ENCODE measurements around the gene LY86.

LY86 gene

GRCh38 chr6:6660339-6661045, 72.0 kb downstream of the LY86 start:
- no peak overlapping the region for H3K4me3 ChIP-seq (ENCODE audit: severe bottlenecking)
- H3K27me3 ChIP-seq (ENCODE audit: insufficient read depth, poor library complexity, severe bottlenecking) = no peaks in the 10 kb centered on the region
- DNase-seq (ENCODE audit: low spot score) (no peak), ATAC-seq (ENCODE audit: low read depth) (no peak)
- no peak overlapping the region for H3K27ac ChIP-seq (ENCODE audit: poor library complexity, severe bottlenecking)
- no peaks in the 10 kb centered on the region for H3K9me3 ChIP-seq (ENCODE audit: severe bottlenecking)
- no peak for TF ChIP-seq CTCF (IDR thresholded peaks at IDR 0.05; ENCODE audit: poor library complexity, severe bottlenecking)
- no peaks in the 10 kb centered on the region for H3K4me1 ChIP-seq (ENCODE audit: insufficient read depth, poor library complexity, severe bottlenecking)
- H3K36me3 ChIP-seq (ENCODE audit: low read depth) = no peaks in the 10 kb centered on the region

GRCh38 chr6:6661191-6661590, 72.7 kb downstream of the LY86 start:
- no peak for TF ChIP-seq CTCF (IDR thresholded peaks at IDR 0.05; ENCODE audit: poor library complexity, severe bottlenecking)
- Histone ChIP-seq H3K9me3 (ENCODE audit: severe bottlenecking) (no peaks in the 10 kb centered on the region), H3K36me3 (ENCODE audit: low read depth) (no peaks in the 10 kb centered on the region), H3K27me3 (ENCODE audit: insufficient read depth, poor library complexity, severe bottlenecking) (no peaks in the 10 kb centered on the region), H3K27ac (ENCODE audit: poor library complexity, severe bottlenecking) (no peak overlapping the region), H3K4me1 (ENCODE audit: insufficient read depth, poor library complexity, severe bottlenecking) (no peaks in the 10 kb centered on the region), H3K4me3 (ENCODE audit: severe bottlenecking) (no peak overlapping the region)
- DNase-seq (ENCODE audit: low spot score) (no peak), ATAC-seq (ENCODE audit: low read depth) (no peak)

- H3K27ac ChIP-seq (ENCODE audit: poor library complexity, severe bottlenecking) = no peak overlapping the region
- H3K36me3 ChIP-seq (ENCODE audit: low read depth) = no peaks in the 10 kb centered on the region
- H3K27me3 ChIP-seq (ENCODE audit: insufficient read depth, poor library complexity, severe bottlenecking) = no peaks in the 10 kb centered on the region
- no peak for TF ChIP-seq CTCF (IDR thresholded peaks at IDR 0.05; ENCODE audit: poor library complexity, severe bottlenecking)
- ATAC-seq (ENCODE audit: low read depth) (no peak), DNase-seq (ENCODE audit: low spot score) (no peak)
- no peak overlapping the region for H3K4me3 ChIP-seq (ENCODE audit: severe bottlenecking)
- H3K4me1 ChIP-seq (ENCODE audit: insufficient read depth, poor library complexity, severe bottlenecking) = no peaks in the 10 kb centered on the region
- no peaks in the 10 kb centered on the region for H3K9me3 ChIP-seq (ENCODE audit: severe bottlenecking)
Measured at GRCh38 chr6:6661684-6662083, 73.2 kb downstream of the LY86 start.

GRCh38 chr6:6663421-6664135, 75.1 kb downstream of the LY86 start:
- Histone ChIP-seq H3K27ac (ENCODE audit: poor library complexity, severe bottlenecking) (no peak overlapping the region), H3K36me3 (ENCODE audit: low read depth) (no peaks in the 10 kb centered on the region), H3K4me1 (ENCODE audit: insufficient read depth, poor library complexity, severe bottlenecking) (no peaks in the 10 kb centered on the region), H3K4me3 (ENCODE audit: severe bottlenecking) (no peak overlapping the region), H3K27me3 (ENCODE audit: insufficient read depth, poor library complexity, severe bottlenecking) (no peaks in the 10 kb centered on the region), H3K9me3 (ENCODE audit: severe bottlenecking) (no peaks in the 10 kb centered on the region)
- no peak for ATAC-seq (ENCODE audit: low read depth)
- no peak for TF ChIP-seq CTCF (IDR thresholded peaks at IDR 0.05; ENCODE audit: poor library complexity, severe bottlenecking)
- DNase-seq (ENCODE audit: low spot score) = no peak

All from RWPE2 (cell line).